Osteocyte (in vitro differentiated cells): Measurements from ENCODE around the gene ADAP1. TPM values are rescaled to one million over a fixed set of nuclear protein-coding genes. Genes with fewer than 3 reads are reported as not detected.

Experiments
- DNase-seq: peaks from one replicate; pipeline ENCODE4 v3.0.0; 2021; ENCODE audit warnings: mixed read lengths; ENCODE audit not compliant: unreplicated experiment; ENCODE audit errors: extremely low spot score
- H3K27ac Mint-ChIP-seq: one replicate; pipeline ENCODE4 v1.8.0; 2021; ENCODE audit warnings: mild to moderate bottlenecking, mixed read lengths; ENCODE audit not compliant: unreplicated experiment
- H3K27me3 Mint-ChIP-seq: one replicate; pipeline ENCODE4 v1.8.0; 2021; ENCODE audit warnings: mixed read lengths; ENCODE audit not compliant: unreplicated experiment
- H3K36me3 Mint-ChIP-seq: one replicate; pipeline ENCODE4 v1.8.0; 2021; ENCODE audit warnings: mixed read lengths; ENCODE audit not compliant: unreplicated experiment
- H3K4me1 Mint-ChIP-seq: one replicate; pipeline ENCODE4 v1.8.0; 2021; ENCODE audit warnings: mixed read lengths; ENCODE audit not compliant: unreplicated experiment
- H3K4me3 Mint-ChIP-seq: one replicate; pipeline ENCODE4 v1.8.0; 2021; ENCODE audit warnings: mild to moderate bottlenecking, moderate library complexity, mixed read lengths; ENCODE audit not compliant: unreplicated experiment
- H3K9me3 Mint-ChIP-seq: one replicate; pipeline ENCODE4 v1.8.0; 2021; ENCODE audit warnings: mixed read lengths; ENCODE audit not compliant: unreplicated experiment
- total RNA-seq: library from RNA; stranded (reverse); gene quantifications from 2 replicates; pipeline ENCODE4 v1.2.1, GENCODE V29; 2021
- TF ChIP-seq, protein P1 (sequence below): fragments of 200-600 bp; sonication (generic); IDR thresholded peaks from 2 replicates; pipeline ENCODE4 v1.5.0; 2021; ENCODE audit warnings: antibody characterized with exemption, mild to moderate bottlenecking, moderate library complexity

The ADAP1 gene
- total RNA-seq, 1 donor from 2014 or later = 5.8 TPM

DNA sequence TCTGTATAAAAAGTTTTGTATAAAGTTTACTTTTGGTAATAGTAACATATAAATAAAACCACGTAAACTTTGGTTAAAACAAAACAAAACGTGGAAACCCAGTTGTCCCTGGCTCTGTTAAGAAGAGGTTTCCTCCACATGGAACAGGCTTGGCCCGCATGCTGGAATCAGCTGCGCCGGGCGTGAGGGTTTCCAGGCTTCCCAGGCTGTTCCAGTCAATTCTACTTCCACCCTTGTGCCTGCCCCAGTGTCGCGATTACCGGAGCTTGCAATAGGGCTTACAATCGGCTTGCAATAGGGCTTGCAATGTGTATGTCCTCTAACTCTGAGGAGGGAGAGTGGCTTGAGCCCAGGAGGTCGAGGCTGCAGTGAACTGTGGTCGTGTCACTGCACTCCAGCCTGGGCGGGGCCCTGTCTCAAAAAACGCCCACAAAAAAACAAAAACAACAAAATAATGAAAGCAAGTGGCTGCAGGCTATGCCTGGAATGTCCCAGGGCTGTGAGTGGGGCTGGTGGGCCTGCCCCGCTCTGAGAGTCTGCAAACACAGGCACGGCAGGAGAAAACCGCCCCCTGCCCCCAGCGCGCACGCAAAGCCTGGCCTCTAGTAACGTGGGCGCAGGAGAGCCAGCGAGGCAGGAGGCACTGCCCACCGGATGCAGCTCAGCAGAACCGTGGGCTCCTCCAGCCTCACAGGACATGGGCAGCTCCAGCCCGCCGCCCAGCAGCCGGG is 44.8 kb upstream of the ADAP1 start:
- Mint-ChIP-seq H3K9me3 (no peaks in the 10 kb centered on the region), H3K4me1 (peaks cover 2% of the 10 kb centered on the region), H3K27me3 (no peaks in the 10 kb centered on the region), H3K4me3 (no peak overlapping the region), H3K36me3 (peaks cover 6% of the 10 kb centered on the region), H3K27ac (no peak overlapping the region)
- TF ChIP-seq, protein P1, sequence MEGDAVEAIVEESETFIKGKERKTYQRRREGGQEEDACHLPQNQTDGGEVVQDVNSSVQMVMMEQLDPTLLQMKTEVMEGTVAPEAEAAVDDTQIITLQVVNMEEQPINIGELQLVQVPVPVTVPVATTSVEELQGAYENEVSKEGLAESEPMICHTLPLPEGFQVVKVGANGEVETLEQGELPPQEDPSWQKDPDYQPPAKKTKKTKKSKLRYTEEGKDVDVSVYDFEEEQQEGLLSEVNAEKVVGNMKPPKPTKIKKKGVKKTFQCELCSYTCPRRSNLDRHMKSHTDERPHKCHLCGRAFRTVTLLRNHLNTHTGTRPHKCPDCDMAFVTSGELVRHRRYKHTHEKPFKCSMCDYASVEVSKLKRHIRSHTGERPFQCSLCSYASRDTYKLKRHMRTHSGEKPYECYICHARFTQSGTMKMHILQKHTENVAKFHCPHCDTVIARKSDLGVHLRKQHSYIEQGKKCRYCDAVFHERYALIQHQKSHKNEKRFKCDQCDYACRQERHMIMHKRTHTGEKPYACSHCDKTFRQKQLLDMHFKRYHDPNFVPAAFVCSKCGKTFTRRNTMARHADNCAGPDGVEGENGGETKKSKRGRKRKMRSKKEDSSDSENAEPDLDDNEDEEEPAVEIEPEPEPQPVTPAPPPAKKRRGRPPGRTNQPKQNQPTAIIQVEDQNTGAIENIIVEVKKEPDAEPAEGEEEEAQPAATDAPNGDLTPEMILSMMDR = no peak
- DNase-seq = no peak

GRCh38 chr7:997404-998395 is 43.2 kb upstream of the ADAP1 start:
- H3K4me1 Mint-ChIP-seq = peaks cover 11% of the 10 kb centered on the region
- H3K27ac Mint-ChIP-seq = no peak overlapping the region
- no peaks in the 10 kb centered on the region for H3K27me3 Mint-ChIP-seq
- no peak overlapping the region for H3K4me3 Mint-ChIP-seq
- peaks cover 6% of the 10 kb centered on the region for H3K36me3 Mint-ChIP-seq
- no peaks in the 10 kb centered on the region for H3K9me3 Mint-ChIP-seq
- TF ChIP-seq, protein P1 = no peak
- no peak for DNase-seq

DNA sequence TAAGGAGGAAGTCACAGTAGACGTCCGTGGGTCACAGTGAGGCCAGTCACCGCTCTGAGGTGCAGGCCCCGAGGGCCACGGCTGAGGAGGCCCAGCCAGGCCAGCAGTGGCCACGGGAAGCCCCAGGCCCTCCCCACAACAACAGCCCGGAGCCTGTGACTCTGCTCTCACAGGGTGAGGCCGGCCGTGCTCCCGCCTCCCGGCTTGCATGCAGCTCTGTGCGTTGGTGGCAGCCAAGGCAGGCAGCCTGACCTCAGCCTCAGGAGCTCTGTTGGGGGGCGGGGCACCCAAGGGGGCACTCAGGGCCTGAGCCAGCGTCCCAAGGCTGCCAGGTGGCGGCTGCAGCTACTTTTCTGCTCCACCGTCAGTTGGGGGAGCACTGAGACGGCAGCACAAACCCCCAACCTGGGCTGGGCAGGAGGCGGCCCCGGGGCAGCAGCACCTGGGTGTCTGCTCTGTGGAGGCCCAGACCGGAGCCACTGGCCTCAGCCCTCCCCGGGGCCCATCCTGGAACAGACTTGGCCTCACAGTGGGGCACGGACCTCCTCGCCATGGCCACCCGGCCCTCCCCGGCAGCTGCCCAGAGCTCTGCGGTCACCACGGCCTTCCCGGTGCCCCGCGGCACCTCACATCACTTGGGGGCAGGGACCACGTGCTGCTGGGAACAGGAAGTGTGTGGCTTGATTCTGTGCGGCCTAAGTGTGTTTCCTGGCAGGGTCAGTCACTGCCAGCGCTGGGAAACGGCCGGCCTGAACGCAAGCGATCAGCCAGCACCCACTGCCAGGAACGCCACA is 41.8 kb upstream of the ADAP1 start:
- no peaks in the 10 kb centered on the region for H3K9me3 Mint-ChIP-seq
- no peak for DNase-seq
- H3K36me3 Mint-ChIP-seq = peaks cover 6% of the 10 kb centered on the region
- H3K27ac Mint-ChIP-seq = no peak overlapping the region
- H3K4me3 Mint-ChIP-seq = no peak overlapping the region
- TF ChIP-seq, protein P1 = no peak
- H3K27me3 Mint-ChIP-seq = no peaks in the 10 kb centered on the region
- H3K4me1 Mint-ChIP-seq = peaks cover 11% of the 10 kb centered on the region

DNA sequence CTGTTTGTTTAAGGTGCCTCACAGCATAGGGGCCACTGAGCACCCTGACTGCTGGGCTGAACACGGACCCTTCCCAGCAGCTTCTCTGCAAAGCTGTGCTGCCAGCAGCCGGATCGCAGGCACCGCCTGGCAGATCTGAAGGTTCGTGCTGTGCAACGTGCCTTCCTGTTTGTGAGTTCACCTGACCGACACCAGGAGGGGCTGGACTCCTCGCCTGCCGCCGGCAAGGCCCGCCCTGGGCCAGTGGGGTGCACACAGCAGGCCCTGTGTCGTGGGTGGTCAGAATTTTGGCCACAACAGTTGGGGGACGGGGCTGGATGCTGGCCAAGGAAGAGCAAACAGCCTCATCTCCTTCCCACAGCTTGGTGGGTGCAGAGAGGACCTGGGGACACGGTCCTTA is 41.1 kb upstream of the ADAP1 start:
- Mint-ChIP-seq H3K27me3 (no peaks in the 10 kb centered on the region), H3K9me3 (no peaks in the 10 kb centered on the region), H3K4me3 (no peak overlapping the region), H3K36me3 (peaks cover 5% of the 10 kb centered on the region), H3K4me1 (peaks cover 14% of the 10 kb centered on the region), H3K27ac (no peak overlapping the region)
- no peak for DNase-seq
- TF ChIP-seq, protein P1 = no peak
